Spleen (tissue), 11 donors: ENCODE data around the gene ARMC12. TPM values are rescaled to one million over a fixed set of nuclear protein-coding genes. Genes with fewer than 3 reads are reported as not detected.

Experiments
- DNase-seq: peaks from one replicate; pipeline ENCODE4 v3.0.0-alpha.2; 2020
- H3K27ac ChIP-seq, 8 donors: fragments of 200-600 bp; sonication (generic) in 7 of 8; 1 replicate in 4 of 8; 2 replicates in 4 of 8; pipeline versions ENCODE4 v1.5.0 to v1.8.0; 2016 to 2021; ENCODE audit warnings: inconsistent platforms in 4 of 8, mild to moderate bottlenecking in 4 of 8, moderate library complexity in 1 of 8
- H3K27me3 ChIP-seq, 7 donors: fragments of 200-600 bp; sonication (generic) in 6 of 7; replicated peaks in 1 of 7; 1 replicate in 4 of 7; 2 replicates in 3 of 7; pipeline versions ENCODE4 v1.5.0 to v1.8.0; 2016 to 2021; ENCODE audit warnings: inconsistent platforms in 3 of 7, mild to moderate bottlenecking in 1 of 7
- H3K36me3 ChIP-seq, 6 donors: fragments of 200-600 bp; sonication (generic) in 5 of 6; 1 replicate in 4 of 6; 2 replicates in 2 of 6; pipeline versions ENCODE4 v1.5.0 to v1.8.0; 2016 to 2021; ENCODE audit warnings: inconsistent platforms in 2 of 6
- H3K4me1 ChIP-seq, 6 donors: fragments of 200-600 bp; sonication (generic) in 5 of 6; 1 replicate in 3 of 6; 2 replicates in 3 of 6; pipeline versions ENCODE4 v1.5.0 to v1.8.0; 2016 to 2021; ENCODE audit warnings: inconsistent platforms in 3 of 6
- H3K4me3 ChIP-seq, 8 donors: fragments of 200-600 bp; sonication (generic) in 7 of 8; 1 replicate in 4 of 8; 2 replicates in 4 of 8; pipeline versions ENCODE4 v1.5.0 to v1.8.0; 2016 to 2021; ENCODE audit warnings: inconsistent platforms in 4 of 8, mild to moderate bottlenecking in 4 of 8, moderate library complexity in 2 of 8
- H3K9me3 ChIP-seq, 8 donors: fragments of 200-600 bp; sonication (generic) in 7 of 8; 1 replicate in 4 of 8; 2 replicates in 4 of 8; pipeline versions ENCODE4 v1.5.0 to v1.8.0; 2016 to 2021; ENCODE audit warnings: inconsistent platforms in 4 of 8
- POLR2A ChIP-seq, 3 donors: fragments of 450-650 bp; IDR thresholded peaks; one replicate each; pipeline ENCODE4 v1.5.1; 2017; ENCODE audit warnings: antibody characterized with exemption in 3 of 3, mild to moderate bottlenecking in 1 of 3
- POLR2AphosphoS5 ChIP-seq, 3 donors: sonication (generic); formaldehyde crosslinking; IDR thresholded peaks; one replicate each; pipeline ENCODE4 v1.5.1; 2017; ENCODE audit warnings: antibody characterized with exemption in 3 of 3
- WGBS, 5 donors: extraction: QIAGEN DNeasy Blood & Tissue Kit in 3 of 5; methylation state at CpG; one replicate each; pipeline versions ENCODE4 v1.1.5 to v1.1.7; 2013 to 2018; 5-methylcytosine and 5-hydroxymethylcytosine counted together
- intact Hi-C: fragments of 100-400 bp; cut with DNase I; formaldehyde crosslinking; loops from one replicate; pipeline ENCODE4 v1.15.0; 2023; ENCODE audit warnings: low total_unique reads
- polyA plus RNA-seq, 3 donors: library from polyadenylated mRNA; stranded (reverse); fragments of 200-250 nt; gene quantifications; one replicate each; pipeline ENCODE4 v1.2.1, GENCODE V29; 2013
- total RNA-seq, 7 donors: library from RNA; depleted of rRNA in 3 of 7; stranded (reverse); fragments of >200 nt in 3 of 7; fragmentation: NEBNext Ultra II Directional in 4 of 7; extraction: Animal tissue kit (Norgen Biotek cat#: 25700) in 4 of 7; gene quantifications; one replicate each; pipeline versions ENCODE4 v1.1.0 to v1.2.1, GENCODE V29; 2016 to 2021
- TF ChIP-seq, protein P1 (sequence below), 11 experiments: fragments of 200-600 bp in 7 of 11; fragments of 450-650 bp in 4 of 11; sonication (generic) in 4 of 11; IDR thresholded peaks in 8 of 11; conservative IDR thresholded peaks in 3 of 11; 1 replicate in 7 of 11; 2 replicates in 4 of 11; pipeline versions ENCODE4 v1.4.0 to v1.8.0; 2016 to 2021; ENCODE audit warnings: antibody characterized with exemption in 11 of 11, inconsistent platforms in 4 of 11, mild to moderate bottlenecking in 1 of 11
- donor health status: healthy with polysubstance abuse.
- donor health status: DM: no; HTN: no; CAD: no; lungs with moderate emphysema.
- donor health status: DM: no; HTN: no; CAD: no.
- donor health status: Bipolar disorder and iron deficiency.
- donor health status: healthy.
- donor health status: DM: no; HTN: no; CAD: no.
- donor health status: DM: yes; HTN: yes; CAD: no.

Gene ARMC12
- total and polyA plus RNA-seq, 10 donors, result 0.23 to 4.1 (median 1.2) TPM

GRCh38 chr6:35757456-35758123, 20.8 kb downstream of the ARMC12 start:
- intact Hi-C loops, result no loop called here
- H3K36me3 ChIP-seq, result no peaks in the 10 kb centered on the region
- peaks cover 0 to 26% (median 0%) of the 10 kb centered on the region in 6 donors for H3K4me1 ChIP-seq
- H3K9me3 ChIP-seq, result no peaks in the 10 kb centered on the region
- TF ChIP-seq, protein P1, sequence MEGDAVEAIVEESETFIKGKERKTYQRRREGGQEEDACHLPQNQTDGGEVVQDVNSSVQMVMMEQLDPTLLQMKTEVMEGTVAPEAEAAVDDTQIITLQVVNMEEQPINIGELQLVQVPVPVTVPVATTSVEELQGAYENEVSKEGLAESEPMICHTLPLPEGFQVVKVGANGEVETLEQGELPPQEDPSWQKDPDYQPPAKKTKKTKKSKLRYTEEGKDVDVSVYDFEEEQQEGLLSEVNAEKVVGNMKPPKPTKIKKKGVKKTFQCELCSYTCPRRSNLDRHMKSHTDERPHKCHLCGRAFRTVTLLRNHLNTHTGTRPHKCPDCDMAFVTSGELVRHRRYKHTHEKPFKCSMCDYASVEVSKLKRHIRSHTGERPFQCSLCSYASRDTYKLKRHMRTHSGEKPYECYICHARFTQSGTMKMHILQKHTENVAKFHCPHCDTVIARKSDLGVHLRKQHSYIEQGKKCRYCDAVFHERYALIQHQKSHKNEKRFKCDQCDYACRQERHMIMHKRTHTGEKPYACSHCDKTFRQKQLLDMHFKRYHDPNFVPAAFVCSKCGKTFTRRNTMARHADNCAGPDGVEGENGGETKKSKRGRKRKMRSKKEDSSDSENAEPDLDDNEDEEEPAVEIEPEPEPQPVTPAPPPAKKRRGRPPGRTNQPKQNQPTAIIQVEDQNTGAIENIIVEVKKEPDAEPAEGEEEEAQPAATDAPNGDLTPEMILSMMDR (IDR thresholded peaks at IDR 0.05 in 8 of 11, conservative IDR thresholded peaks at IDR 0.05 in 3 of 11), result peak in 1 of 11 experiments; percentile 13
- TF ChIP-seq POLR2A (IDR thresholded peaks at IDR 0.05), result no peak
- no peak for TF ChIP-seq POLR2AphosphoS5 (IDR thresholded peaks at IDR 0.05)
- DNase-seq, result no peak
- H3K27ac ChIP-seq, result no peak overlapping the region
- 40 to 61% (median 43%) methylated on average over 9 to 10 of the region's 10 CpGs for WGBS, 5 donors
- no peak overlapping the region for H3K4me3 ChIP-seq
- H3K27me3 ChIP-seq, result peaks cover 0 to 29% (median 24%) of the 10 kb centered on the region in 7 donors

DNA sequence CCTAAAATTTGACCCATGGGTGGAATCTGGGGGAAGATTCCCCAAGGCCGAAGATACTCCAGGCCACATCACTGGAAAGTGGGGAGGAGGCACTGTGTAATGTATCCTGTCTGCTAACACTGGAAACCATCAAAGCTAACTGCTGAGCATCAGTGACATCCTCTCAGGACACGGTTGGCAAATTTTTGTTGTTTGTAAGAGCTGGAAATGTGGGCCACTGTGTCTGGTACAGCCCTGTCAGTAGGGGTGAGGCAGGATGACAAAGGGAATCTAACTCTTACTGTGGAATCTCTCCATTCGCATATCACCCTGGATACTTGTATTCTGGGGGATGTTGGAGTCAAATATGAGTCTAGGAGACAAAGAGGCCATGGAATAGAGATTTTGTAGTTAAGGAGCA, 22.6 kb downstream of the ARMC12 start:
- Histone ChIP-seq H3K27me3 (peaks cover 0 to 47% (median 36%) of the 10 kb centered on the region in 7 donors), H3K36me3 (no peaks in the 10 kb centered on the region), H3K9me3 (no peaks in the 10 kb centered on the region), H3K27ac (no peak overlapping the region), H3K4me3 (no peak overlapping the region), H3K4me1 (peaks cover 0 to 38% (median 4%) of the 10 kb centered on the region in 6 donors)
- TF ChIP-seq, protein P1 (IDR thresholded peaks at IDR 0.05 in 8 of 11, conservative IDR thresholded peaks at IDR 0.05 in 3 of 11), result no peak
- TF ChIP-seq POLR2AphosphoS5 (IDR thresholded peaks at IDR 0.05) (no peak), POLR2A (IDR thresholded peaks at IDR 0.05) (no peak)
- 60 to 75% (median 71%) methylated on average over 3 of the region's 3 CpGs for WGBS, 5 donors
- intact Hi-C loops, result no loop called here
- no peak for DNase-seq

DNA sequence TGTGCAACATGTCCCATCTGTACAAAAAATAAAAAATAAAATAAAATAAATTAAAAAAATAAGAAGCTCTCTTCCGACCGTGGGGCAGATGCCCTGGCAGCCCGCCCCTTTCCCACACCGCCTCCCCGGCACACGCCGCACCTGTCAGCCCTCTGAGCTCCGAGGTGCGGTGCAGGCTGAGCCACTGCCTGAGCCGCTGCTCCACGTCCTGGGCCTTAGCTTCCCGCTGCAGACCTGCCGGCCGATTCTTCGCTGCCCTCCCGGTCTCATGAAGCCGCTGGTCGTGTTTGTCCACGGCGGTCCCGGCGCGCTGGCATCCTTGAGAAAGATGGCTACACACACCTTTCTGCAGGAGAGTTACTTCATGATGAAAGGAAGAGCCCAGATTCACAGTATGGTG, 28.9 kb downstream of the ARMC12 start:
- no peak for DNase-seq
- H3K27me3 ChIP-seq, result peaks cover 0 to 52% (median 34%) of the 10 kb centered on the region in 7 donors
- TF ChIP-seq, protein P1 (IDR thresholded peaks at IDR 0.05 in 8 of 11, conservative IDR thresholded peaks at IDR 0.05 in 3 of 11), result no peak
- TF ChIP-seq POLR2A (IDR thresholded peaks at IDR 0.05), result no peak
- no peak for TF ChIP-seq POLR2AphosphoS5 (IDR thresholded peaks at IDR 0.05)
- H3K36me3 ChIP-seq, result no peaks in the 10 kb centered on the region
- 60 to 94% (median 91%) methylated on average over 23 of the region's 23 CpGs for whole genome bisulfite sequencing, 5 donors
- peaks cover 0 to 23% (median 8%) of the 10 kb centered on the region in 6 donors for H3K4me1 ChIP-seq
- intact Hi-C loops, result no loop called here
- H3K27ac ChIP-seq, result no peak overlapping the region
- no peak overlapping the region for H3K4me3 ChIP-seq
- H3K9me3 ChIP-seq, result no peaks in the 10 kb centered on the region

- intact Hi-C loops, result no loop called here
- WGBS, 5 donors, result 78 to 84% (median 81%) methylated on average over 4 of the region's 4 CpGs
- TF ChIP-seq, protein P1 (IDR thresholded peaks at IDR 0.05 in 8 of 11, conservative IDR thresholded peaks at IDR 0.05 in 3 of 11), result no peak
- TF ChIP-seq POLR2AphosphoS5 (IDR thresholded peaks at IDR 0.05) (no peak), POLR2A (IDR thresholded peaks at IDR 0.05) (no peak)
Measured at GRCh38 chr6:35769211-35769610, 32.4 kb downstream of the ARMC12 start.

More at GRCh38 chr6:35769211-35769610, 32.4 kb downstream of the ARMC12 start:
- DNase-seq, result no peak
- Histone ChIP-seq H3K4me3 (no peak overlapping the region), H3K4me1 (peaks cover 0 to 24% (median 13%) of the 10 kb centered on the region in 6 donors), H3K27ac (no peak overlapping the region), H3K9me3 (no peaks in the 10 kb centered on the region), H3K27me3 (peaks cover 0 to 20% (median 12%) of the 10 kb centered on the region in 7 donors), H3K36me3 (no peaks in the 10 kb centered on the region)
